Hematopoietic multipotent progenitor cell (in vitro differentiated cells): Measurements from ENCODE around the gene ACMSD. TPM values are rescaled to one million over a fixed set of nuclear protein-coding genes. Genes with fewer than 3 reads are reported as not detected.
"Not testable (repeated sequence)": the region's sequence is repeated elsewhere in the genome, so short reads cannot be mapped to it uniquely, and the experiment has no call there.

ENCODE experiments used
- DNase-seq, 3 donors: peaks; one replicate each; pipeline ENCODE4 v3.0.0-alpha.2; 2011 to 2015; ENCODE audit warnings: low read depth in 2 of 3, low spot score in 2 of 3
- total RNA-seq: library from RNA; depleted of rRNA; stranded (reverse); fragments of >200 nt; gene quantifications from one replicate; pipeline ENCODE4 v1.2.3, GENCODE V29; 2012

Gene ACMSD
- not detected for total RNA-seq

- DNase-seq = no peak
Measured at GRCh38 chr2:134838143-134838620, at the start of gene ACMSD. ACMSD (plus strand) TSS chr2:134838616; CDS start chr2:134838683, 67 bp downstream.

GRCh38 chr2:134790487-134790886, 47.9 kb upstream of the ACMSD start:
- no peak for DNase-seq

GRCh38 chr2:134791616-134792015, 46.8 kb upstream of the ACMSD start:
- no peak for DNase-seq

GRCh38 chr2:134792186-134792585, 46.2 kb upstream of the ACMSD start:
- DNase-seq = no peak

GRCh38 chr2:134795765-134796164, 42.7 kb upstream of the ACMSD start:
- DNase-seq = no peak

GRCh38 chr2:134796373-134796772, 42.0 kb upstream of the ACMSD start:
- no peak for DNase-seq

GRCh38 chr2:134799936-134800335, 38.5 kb upstream of the ACMSD start:
- no peak for DNase-seq

GRCh38 chr2:134800341-134800740, 38.1 kb upstream of the ACMSD start:
- no peak for DNase-seq

- DNase-seq = not testable (repeated sequence)
Measured at GRCh38 chr2:134803609-134804405, 34.6 kb upstream of the ACMSD start.

- no peak for DNase-seq
Measured at GRCh38 chr2:134815741-134816140, 22.7 kb upstream of the ACMSD start.

- no peak for DNase-seq
Measured at GRCh38 chr2:134818321-134818720, 20.1 kb upstream of the ACMSD start.

GRCh38 chr2:134819334-134819733, 19.1 kb upstream of the ACMSD start:
- no peak for DNase-seq

GRCh38 chr2:134823431-134823830, 15.0 kb upstream of the ACMSD start:
- DNase-seq = no peak

GRCh38 chr2:134823832-134824231, 14.6 kb upstream of the ACMSD start:
- no peak for DNase-seq

- DNase-seq = not testable (repeated sequence)
Measured at GRCh38 chr2:134825716-134826115, 12.7 kb upstream of the ACMSD start.

- DNase-seq = no peak
Measured at GRCh38 chr2:134835471-134835870, 2.9 kb upstream of the ACMSD start.

GRCh38 chr2:134836986-134837385, 1.4 kb upstream of the ACMSD start:
- DNase-seq = no peak

GRCh38 chr2:134839649-134840048, 1.2 kb downstream of the ACMSD start:
- no peak for DNase-seq

GRCh38 chr2:134842930-134843490, 4.6 kb downstream of the ACMSD start:
- DNase-seq = no peak

GRCh38 chr2:134843968-134844367, 5.6 kb downstream of the ACMSD start:
- no peak for DNase-seq

GRCh38 chr2:134845028-134845427, 6.6 kb downstream of the ACMSD start:
- DNase-seq = no peak

GRCh38 chr2:134845719-134846118, 7.3 kb downstream of the ACMSD start:
- DNase-seq = no peak
